ENCODE data around the gene SOWAHB. TPM values are rescaled to one million over a fixed set of nuclear protein-coding genes. Genes with fewer than 3 reads are reported as not detected.
"Not testable (repeated sequence)": the region's sequence is repeated elsewhere in the genome, so short reads cannot be mapped to it uniquely, and the experiment has no call there.

Gene SOWAHB
- total RNA-seq, 4 donors from 2014 or later, result 19.3 to 63.2 (median 33.1) TPM

- WGBS, 2 donors (ENCODE audit: low coverage in 1 of 2), result 68 to 80% methylated on average over 7 to 8 of the region's 8 CpGs
- H3K9me3 ChIP-seq, result no peaks in the 10 kb centered on the region
- DNase-seq, result no peak
- no peak overlapping the region for H3K4me3 ChIP-seq
- TF ChIP-seq POLR2AphosphoS5 (IDR thresholded peaks at IDR 0.05) (no peak), EP300 (IDR thresholded peaks at IDR 0.05; ENCODE audit: low read depth) (no peak), POLR2A (IDR thresholded peaks at IDR 0.05) (no peak), CTCF (IDR thresholded peaks at IDR 0.05) (no peak)
- peaks cover 6 to 31% (median 13%) of the 10 kb centered on the region in 4 donors for H3K4me1 ChIP-seq
- in situ Hi-C loops (cut with MboI; ENCODE audit: low pct_ligation_motif_present in 1 of 4, low pct_unique_long_range_greater_than_20kb in 1 of 4, low sequenced_read_pairs in 3 of 4) (no loop called here), intact Hi-C loops (cut with DNase I; ENCODE audit: low total_unique reads) (no loop called here)
- H3K27ac ChIP-seq, result no peak overlapping the region
- no peaks in the 10 kb centered on the region for H3K27me3 ChIP-seq
- no peaks in the 10 kb centered on the region for H3K36me3 ChIP-seq
Observed at GRCh38 chr4:76883147-76883546, 14.8 kb downstream of the SOWAHB start.

DNA sequence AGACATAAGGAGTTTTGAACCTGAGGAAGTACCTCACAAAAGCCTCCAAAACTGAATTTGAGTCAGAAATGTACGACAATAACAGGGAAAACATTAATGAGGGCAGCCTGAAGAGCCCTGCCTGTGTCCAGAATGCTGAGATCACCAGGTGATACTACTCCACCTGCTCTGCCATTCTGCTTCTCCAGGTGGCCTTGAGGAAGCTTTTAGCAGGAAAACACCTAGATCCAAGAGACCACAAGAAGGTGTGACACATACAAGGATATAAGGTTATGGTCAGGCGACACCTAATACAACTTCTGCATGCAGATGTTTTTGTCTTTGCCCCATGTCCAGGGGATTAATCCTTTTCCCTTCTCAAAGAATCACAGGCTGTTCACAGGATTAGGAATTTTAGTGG lies 15.3 kb downstream of the SOWAHB start:
- H3K4me3 ChIP-seq, result no peak overlapping the region
- no peaks in the 10 kb centered on the region for H3K27me3 ChIP-seq
- intact Hi-C loops (cut with DNase I; ENCODE audit: low total_unique reads) (no loop called here), in situ Hi-C loops (cut with MboI; ENCODE audit: low pct_ligation_motif_present in 1 of 4, low pct_unique_long_range_greater_than_20kb in 1 of 4, low sequenced_read_pairs in 3 of 4) (no loop called here)
- peaks cover 6 to 33% (median 13%) of the 10 kb centered on the region in 4 donors for H3K4me1 ChIP-seq
- 65 to 72% methylated on average over 2 of the region's 2 CpGs for WGBS, 2 donors (ENCODE audit: low coverage in 1 of 2)
- H3K27ac ChIP-seq, result peak overlapping the region in 1 of 4 donors; percentile 17
- no peaks in the 10 kb centered on the region for H3K9me3 ChIP-seq
- TF ChIP-seq POLR2AphosphoS5 (IDR thresholded peaks at IDR 0.05), result no peak
- TF ChIP-seq EP300 (IDR thresholded peaks at IDR 0.05; ENCODE audit: low read depth), result no peak
- no peak for TF ChIP-seq CTCF (IDR thresholded peaks at IDR 0.05)
- TF ChIP-seq POLR2A (IDR thresholded peaks at IDR 0.05), result no peak
- no peaks in the 10 kb centered on the region for H3K36me3 ChIP-seq
- no peak for DNase-seq

DNA sequence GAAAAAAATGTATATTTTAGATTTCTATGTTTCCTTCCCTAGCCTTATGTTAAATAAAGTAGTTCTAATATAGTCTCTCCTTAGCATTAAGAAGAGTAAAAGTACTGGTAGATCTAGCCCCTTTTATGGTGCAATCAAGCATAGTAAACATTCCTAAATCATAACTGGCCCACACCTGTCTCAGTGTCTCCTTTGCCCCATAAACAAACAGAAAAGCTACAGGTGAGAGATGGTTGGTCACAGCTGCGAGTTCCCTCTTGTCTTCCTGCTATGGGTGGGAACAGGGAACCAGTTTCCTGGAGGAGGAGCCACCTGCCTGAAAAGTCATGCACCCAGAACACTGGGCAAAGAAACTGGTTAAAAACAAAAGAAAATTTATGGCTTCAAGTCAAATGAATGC lies 16.6 kb downstream of the SOWAHB start:
- in situ Hi-C loops (cut with MboI; ENCODE audit: low pct_ligation_motif_present in 1 of 4, low pct_unique_long_range_greater_than_20kb in 1 of 4, low sequenced_read_pairs in 3 of 4), result no loop called here
- 40 to 56% methylated on average over 1 of the region's 1 CpG for WGBS, 2 donors (ENCODE audit: low coverage in 1 of 2)
- peak; percentile 73 for DNase-seq

DNA sequence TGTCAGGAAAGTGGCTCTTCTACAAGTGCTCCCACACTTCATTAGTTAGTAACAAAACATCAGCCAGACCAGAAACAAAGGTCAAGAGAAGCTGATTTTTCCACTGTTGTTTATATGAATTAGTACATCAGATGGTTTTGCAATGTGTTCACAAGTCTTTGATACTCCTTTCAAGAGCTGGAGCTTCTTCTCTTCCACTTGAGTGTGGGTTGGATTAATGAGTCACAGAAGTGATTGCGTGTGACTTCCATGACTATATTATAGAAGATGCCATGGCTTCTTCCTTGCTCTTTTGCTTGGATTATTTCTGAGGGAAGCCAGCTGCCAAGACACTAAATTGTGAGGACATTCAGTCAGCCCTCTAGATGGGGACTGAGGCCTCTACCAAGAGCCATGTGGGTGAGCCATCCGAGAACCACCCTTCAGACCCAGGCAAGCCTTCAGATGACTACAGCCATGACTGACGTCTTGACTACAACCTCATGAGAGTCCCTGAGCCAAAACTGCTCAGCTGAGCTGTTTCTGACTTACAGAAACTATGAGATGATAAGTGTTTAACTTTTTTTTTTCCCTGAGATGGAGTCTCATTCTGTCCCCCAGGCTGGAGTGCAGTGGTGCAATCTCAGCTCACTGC lies 18.1 kb downstream of the SOWAHB start:
- in situ Hi-C loops (cut with MboI; ENCODE audit: low pct_ligation_motif_present in 1 of 4, low pct_unique_long_range_greater_than_20kb in 1 of 4, low sequenced_read_pairs in 3 of 4), result no loop called here
- Histone ChIP-seq H3K4me3 (no peak overlapping the region), H3K27me3 (no peaks in the 10 kb centered on the region), H3K27ac (peak overlapping the region in 1 of 4 donors; percentile 35), H3K4me1 (peaks cover 6 to 33% (median 13%) of the 10 kb centered on the region in 4 donors), H3K36me3 (no peaks in the 10 kb centered on the region), H3K9me3 (no peaks in the 10 kb centered on the region)
- intact Hi-C loops (cut with DNase I; ENCODE audit: low total_unique reads), result no loop called here
- no peak for DNase-seq
- WGBS, 2 donors (ENCODE audit: low coverage in 1 of 2), result 73 to 80% methylated on average over 2 to 3 of the region's 3 CpGs
- TF ChIP-seq POLR2AphosphoS5 (IDR thresholded peaks at IDR 0.05), result peak in 1 of 3 donors; percentile 22
- no peak for TF ChIP-seq POLR2A (IDR thresholded peaks at IDR 0.05)

More for the DNA sequence above, 16.6 kb downstream of the SOWAHB start:
- intact Hi-C loops (cut with DNase I; ENCODE audit: low total_unique reads), result no loop called here
- Histone ChIP-seq H3K27ac (peak overlapping the region; percentile 35 to 53 (median 38)), H3K9me3 (no peaks in the 10 kb centered on the region), H3K27me3 (no peaks in the 10 kb centered on the region), H3K36me3 (no peaks in the 10 kb centered on the region), H3K4me1 (peaks cover 6 to 33% (median 13%) of the 10 kb centered on the region in 4 donors), H3K4me3 (no peak overlapping the region)
- TF ChIP-seq POLR2AphosphoS5 (IDR thresholded peaks at IDR 0.05) (peak; percentile 13 to 53 (median 41)), EP300 (IDR thresholded peaks at IDR 0.05; ENCODE audit: low read depth) (no peak), CTCF (IDR thresholded peaks at IDR 0.05) (no peak)

- H3K9me3 ChIP-seq; H3K36me3 ChIP-seq; in situ Hi-C loops (cut with MboI; ENCODE audit: low pct_ligation_motif_present in 1 of 4, low pct_unique_long_range_greater_than_20kb in 1 of 4, low sequenced_read_pairs in 3 of 4); H3K27ac ChIP-seq; intact Hi-C loops (cut with DNase I; ENCODE audit: low total_unique reads); H3K27me3 ChIP-seq; DNase-seq; H3K4me3 ChIP-seq: not testable (repeated sequence)
- H3K4me1 ChIP-seq, result peaks cover 6 to 33% (median 15%) of the 10 kb centered on the region in 4 donors
- whole genome bisulfite sequencing, 2 donors (ENCODE audit: low coverage in 1 of 2), result 81 to 90% methylated on average over 1 to 3 of the region's 3 CpGs
Observed at GRCh38 chr4:76878641-76879165, 19.2 kb downstream of the SOWAHB start.

All from transverse colon (tissue), 4 donors.